Activated CD8-positive, alpha-beta memory T cell treated with anti-CD3 and anti-CD28 coated beads for 36 hours (primary cell): ENCODE data around the gene PDXDC1. TPM values are rescaled to one million over a fixed set of nuclear protein-coding genes. Genes with fewer than 3 reads are reported as not detected.
"Not testable (repeated sequence)": the region's sequence is repeated elsewhere in the genome, so short reads cannot be mapped to it uniquely, and the experiment has no call there.

Experiments
- CTCF ChIA-PET: fragments of 350-600 bp; sonication (Branson Sonifier 250); formaldehyde crosslinking; loops from one replicate; lab custom pipeline; 2021; ENCODE audit warnings: antibody characterized with exemption; lab: Charles Lee
- POLR2A ChIA-PET: fragments of 350-600 bp; sonication (Branson Sonifier 250); formaldehyde crosslinking; loops from one replicate; lab custom pipeline; 2021; ENCODE audit warnings: antibody characterized with exemption; lab: Charles Lee
- total RNA-seq, 2 experiments: library from RNA; stranded (reverse); gene quantifications; one replicate each; pipeline ENCODE4 v1.2.3, GENCODE V29; 2021

PDXDC1 gene
- total RNA-seq, 2 experiments from 2014 or later, result 53.1 to 54.2 TPM

DNA sequence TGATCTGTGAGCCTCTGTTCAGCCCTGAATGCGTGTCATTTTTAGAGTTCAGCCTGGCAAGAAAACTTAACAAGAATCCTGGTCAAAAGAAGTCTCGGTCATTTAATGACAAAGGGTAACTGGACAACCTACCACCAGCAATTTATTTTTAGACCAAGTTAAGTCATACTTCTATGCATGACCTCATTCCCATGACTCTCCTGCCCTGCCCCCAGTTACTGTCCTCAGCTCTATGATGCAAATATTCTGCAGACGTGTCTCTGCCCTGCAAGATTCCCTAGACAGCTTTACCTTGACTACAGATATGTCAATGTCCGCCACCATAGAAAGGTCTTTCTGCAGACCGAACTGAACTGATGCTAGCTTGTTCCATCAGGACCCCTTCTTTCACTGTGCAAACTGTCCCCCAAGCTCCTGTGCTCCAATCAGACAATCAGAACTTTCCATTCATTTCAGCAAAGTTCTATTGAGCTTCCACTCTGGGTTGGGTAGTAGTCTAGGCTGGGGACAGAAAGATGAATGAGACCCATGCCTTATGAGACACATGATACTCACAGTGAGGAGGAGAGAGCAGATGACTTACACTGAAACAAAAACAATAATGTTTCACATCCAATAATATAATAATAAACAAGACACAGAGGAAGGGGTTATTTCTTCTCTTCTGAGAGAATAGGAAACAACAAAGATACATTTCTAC, 194.3 kb downstream of the PDXDC1 start:
- CTCF ChIA-PET, POLR2A ChIA-PET: not testable (repeated sequence)

DNA sequence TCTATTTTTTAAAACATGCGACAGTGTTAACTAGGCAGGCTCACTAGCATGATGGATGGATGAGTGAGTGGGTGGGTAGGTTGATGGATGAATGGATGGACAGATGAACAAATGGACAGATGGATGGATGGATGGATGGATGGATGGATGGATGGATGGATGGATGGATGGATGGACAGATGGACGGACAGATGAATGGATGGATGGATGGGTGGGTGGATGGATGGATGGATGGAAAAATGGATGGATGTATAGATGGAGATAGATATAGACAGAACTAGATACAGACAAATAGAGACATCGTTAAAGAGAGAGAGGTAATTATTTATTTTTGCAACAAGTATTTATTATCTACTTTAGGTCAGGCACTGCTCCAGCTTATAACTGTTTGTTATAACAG, 205.1 kb downstream of the PDXDC1 start:
- CTCF ChIA-PET, POLR2A ChIA-PET: not testable (repeated sequence)

DNA sequence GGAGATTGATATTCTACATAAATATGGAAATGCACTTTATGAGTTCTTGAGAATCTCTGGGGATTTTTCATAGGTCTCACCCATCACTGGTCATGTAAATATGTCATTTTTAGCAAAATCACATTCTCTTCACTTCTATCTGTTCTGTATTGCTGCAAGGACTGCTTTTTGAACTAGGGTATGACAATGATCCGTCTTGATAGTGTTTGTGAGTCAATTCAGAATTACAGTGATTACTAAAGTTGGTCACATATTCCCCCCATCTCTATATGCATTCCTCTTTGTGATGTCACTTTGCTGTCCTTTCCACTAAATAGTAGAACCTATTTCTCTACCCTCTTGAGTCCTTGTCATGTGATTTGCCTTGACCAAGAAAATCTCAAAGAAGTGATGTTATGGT, 206.1 kb downstream of the PDXDC1 start:
- POLR2A ChIA-PET, CTCF ChIA-PET: not testable (repeated sequence)

DNA sequence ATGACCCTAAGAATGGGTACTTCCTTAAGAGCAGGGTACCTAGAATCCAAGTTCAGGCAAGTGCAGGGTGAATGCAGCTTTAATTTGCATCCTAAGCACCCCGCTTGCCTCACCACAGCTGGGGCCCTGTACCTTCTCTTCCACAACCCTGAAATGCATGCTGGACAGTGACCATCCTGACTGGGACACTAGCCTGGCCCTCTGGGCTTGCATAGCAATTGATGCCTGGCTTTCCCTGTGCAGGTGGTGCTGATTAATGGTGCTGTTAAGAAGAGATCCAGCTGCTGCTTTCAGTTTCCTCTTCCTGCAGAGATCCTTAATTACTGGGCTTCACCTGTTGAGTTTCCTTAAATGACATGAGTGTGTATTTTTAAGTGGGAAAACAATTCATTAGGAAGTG, 209.2 kb downstream of the PDXDC1 start:
- CTCF ChIA-PET, POLR2A ChIA-PET: not testable (repeated sequence)

Other genes starting within 250 kb of the PDXDC1 start
- gene NPIPA2, start 232.5 kb upstream of the PDXDC1 start, total RNA-seq, result 1 to 10 TPM in 1 of 2 experiments, not detected in 1; 1.2 TPM
- gene NOMO1, start 141.3 kb upstream of the PDXDC1 start, total RNA-seq, result 10 to 100 TPM; 80.5 to 86.2 TPM
- gene NPIPA1, start 37.6 kb upstream of the PDXDC1 start, total RNA-seq, result 10 to 100 TPM; 69.9 to 78.2 TPM
- gene NTAN1, start 81.0 kb downstream of the PDXDC1 start, total RNA-seq, result 10 to 100 TPM; 34.8 to 37.2 TPM
- 10 to 100 TPM; 50.7 to 55.2 TPM for gene RRN3, start 119.2 kb downstream of the PDXDC1 start, total RNA-seq